ENCODE data around the gene HOXC12.

GRCh38 chr12:53995002-53995377, 40.3 kb downstream of the HOXC12 start:
- TF ChIP-seq, protein P1, sequence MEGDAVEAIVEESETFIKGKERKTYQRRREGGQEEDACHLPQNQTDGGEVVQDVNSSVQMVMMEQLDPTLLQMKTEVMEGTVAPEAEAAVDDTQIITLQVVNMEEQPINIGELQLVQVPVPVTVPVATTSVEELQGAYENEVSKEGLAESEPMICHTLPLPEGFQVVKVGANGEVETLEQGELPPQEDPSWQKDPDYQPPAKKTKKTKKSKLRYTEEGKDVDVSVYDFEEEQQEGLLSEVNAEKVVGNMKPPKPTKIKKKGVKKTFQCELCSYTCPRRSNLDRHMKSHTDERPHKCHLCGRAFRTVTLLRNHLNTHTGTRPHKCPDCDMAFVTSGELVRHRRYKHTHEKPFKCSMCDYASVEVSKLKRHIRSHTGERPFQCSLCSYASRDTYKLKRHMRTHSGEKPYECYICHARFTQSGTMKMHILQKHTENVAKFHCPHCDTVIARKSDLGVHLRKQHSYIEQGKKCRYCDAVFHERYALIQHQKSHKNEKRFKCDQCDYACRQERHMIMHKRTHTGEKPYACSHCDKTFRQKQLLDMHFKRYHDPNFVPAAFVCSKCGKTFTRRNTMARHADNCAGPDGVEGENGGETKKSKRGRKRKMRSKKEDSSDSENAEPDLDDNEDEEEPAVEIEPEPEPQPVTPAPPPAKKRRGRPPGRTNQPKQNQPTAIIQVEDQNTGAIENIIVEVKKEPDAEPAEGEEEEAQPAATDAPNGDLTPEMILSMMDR (IDR thresholded peaks at IDR 0.05): no peak
- TF ChIP-seq POLR2A (IDR thresholded peaks at IDR 0.05): no peak

Measured in right lobe of liver (tissue), 4 donors.